GM18505 (cell line): Measurements from ENCODE around the gene PPP3R1.

Source experiments
- ATAC-seq: cut with Tn5 transposase; IDR thresholded peaks from one replicate; pipeline ENCODE4 v1.9.1; 2021; ENCODE audit not compliant: unreplicated experiment
- POLR2A ChIP-seq: IDR thresholded peaks from 4 replicates; pipeline ENCODE4 v1.6.1; 2011; ENCODE audit warnings: borderline replicate concordance; ENCODE audit not compliant: insufficient read depth, insufficient read length; ENCODE audit errors: extremely low read depth

Gene PPP3R1

GRCh38 chr2:68248806-68249205 lies 3.5 kb downstream of the PPP3R1 start:
- no peak for ATAC-seq
- TF ChIP-seq POLR2A, result no peak

- no peak for ATAC-seq
- TF ChIP-seq POLR2A, result no peak
These were observed 4.0 kb downstream of the PPP3R1 start for GRCh38 chr2:68248361-68248760.

- no peak for ATAC-seq
- no peak for TF ChIP-seq POLR2A
These were observed 5.9 kb downstream of the PPP3R1 start for GRCh38 chr2:68246396-68246795.

GRCh38 chr2:68245672-68246071 lies 6.7 kb downstream of the PPP3R1 start:
- no peak for ATAC-seq
- TF ChIP-seq POLR2A, result no peak

- no peak for ATAC-seq
These were observed 7.3 kb downstream of the PPP3R1 start for GRCh38 chr2:68245066-68245465.

GRCh38 chr2:68244456-68244855 lies 7.9 kb downstream of the PPP3R1 start:
- no peak for TF ChIP-seq POLR2A
- ATAC-seq, result no peak

More at GRCh38 chr2:68245066-68245465, 7.3 kb downstream of the PPP3R1 start:
- no peak for TF ChIP-seq POLR2A

GRCh38 chr2:68241732-68242131 lies 10.6 kb downstream of the PPP3R1 start:
- no peak for ATAC-seq

GRCh38 chr2:68240446-68240845 lies 11.9 kb downstream of the PPP3R1 start:
- no peak for TF ChIP-seq POLR2A
- no peak for ATAC-seq

More at GRCh38 chr2:68241732-68242131, 10.6 kb downstream of the PPP3R1 start:
- no peak for TF ChIP-seq POLR2A

- ATAC-seq, result no peak
- no peak for TF ChIP-seq POLR2A
These were observed 13.1 kb downstream of the PPP3R1 start for GRCh38 chr2:68238955-68239822.

- ATAC-seq, result no peak
- TF ChIP-seq POLR2A, result no peak
These were observed 14.3 kb downstream of the PPP3R1 start for GRCh38 chr2:68237976-68238580.

- no peak for TF ChIP-seq POLR2A
- no peak for ATAC-seq
These were observed 14.9 kb downstream of the PPP3R1 start for GRCh38 chr2:68237404-68237803.

GRCh38 chr2:68236876-68237275 lies 15.5 kb downstream of the PPP3R1 start:
- no peak for ATAC-seq
- no peak for TF ChIP-seq POLR2A

- TF ChIP-seq POLR2A, result no peak
- no peak for ATAC-seq
These were observed 16.1 kb downstream of the PPP3R1 start for GRCh38 chr2:68236103-68236734.
